Smooth muscle cell (in vitro differentiated cells): Measurements from ENCODE around the gene KIF7. TPM values are rescaled to one million over a fixed set of nuclear protein-coding genes. Genes with fewer than 3 reads are reported as not detected.
"Not testable (repeated sequence)": the region's sequence is repeated elsewhere in the genome, so short reads cannot be mapped to it uniquely, and the experiment has no call there.

Source experiments
- DNase-seq: peaks from one replicate; lab custom pipeline; 2025; ENCODE audit not compliant: unreplicated experiment; lab: John Stamatoyannopoulos, UW
- H2AFZ ChIP-seq: fragments of 200-600 bp; sonication (generic); 2 replicates; pipeline ENCODE4 v1.6.0; 2016; ENCODE audit warnings: antibody characterized with exemption, low read depth, mild to moderate bottlenecking
- H3F3A ChIP-seq: fragments of 200-600 bp; sonication (generic); 2 replicates; pipeline ENCODE4 v1.6.0; 2017; ENCODE audit warnings: antibody characterized with exemption, low read depth
- H3K27ac ChIP-seq: fragments of 200-600 bp; sonication (generic); 2 replicates; pipeline ENCODE4 v1.5.1; 2016; ENCODE audit warnings: low read depth, mild to moderate bottlenecking
- H3K27me3 ChIP-seq: fragments of 200-600 bp; sonication (generic); 2 replicates; pipeline ENCODE4 v1.6.1; 2016; ENCODE audit warnings: low read depth, mild to moderate bottlenecking
- H3K36me3 ChIP-seq: fragments of 200-600 bp; sonication (generic); 2 replicates; pipeline ENCODE4 v1.5.1; 2016; ENCODE audit warnings: low read depth
- H3K4me1 ChIP-seq: fragments of 200-600 bp; sonication (generic); 2 replicates; pipeline ENCODE4 v1.5.1; 2016; ENCODE audit warnings: low read depth
- H3K4me2 ChIP-seq: fragments of 200-600 bp; sonication (generic); 2 replicates; pipeline ENCODE4 v1.6.0; 2016; ENCODE audit warnings: mild to moderate bottlenecking
- H3K4me3 ChIP-seq: fragments of 200-600 bp; sonication (generic); 2 replicates; pipeline ENCODE4 v1.5.1; 2016; ENCODE audit warnings: mild to moderate bottlenecking
- H3K79me2 ChIP-seq: fragments of 200-600 bp; sonication (generic); 2 replicates; pipeline ENCODE4 v1.6.0; 2016; ENCODE audit warnings: low read depth, mild to moderate bottlenecking
- H3K9ac ChIP-seq: fragments of 200-600 bp; sonication (generic); 2 replicates; pipeline ENCODE4 v1.6.0; 2016; ENCODE audit warnings: low read depth
- H3K9me3 ChIP-seq: fragments of 200-600 bp; sonication (generic); replicated peaks from 2 replicates; pipeline ENCODE4 v1.5.1; 2016; ENCODE audit warnings: low read depth
- H4K20me1 ChIP-seq: fragments of 200-600 bp; sonication (generic); 2 replicates; pipeline ENCODE4 v1.6.0; 2016; ENCODE audit warnings: low read depth
- WGBS: methylation state at CpG from one replicate; pipeline ENCODE4 v1.1.7; 2016; ENCODE audit warnings: low lambda C conversion rate; 5-methylcytosine and 5-hydroxymethylcytosine counted together
- polyA plus RNA-seq: library from polyadenylated mRNA; unstranded; fragments of >200 nt; fragmentation: Nextera tagmentation; extraction: Ambion mirVana; gene quantifications from 2 replicates; pipeline ENCODE4 v1.2.1, GENCODE V29; 2016
- total RNA-seq: library from RNA; depleted of rRNA; stranded (reverse); fragments of >200 nt; gene quantifications from 2 replicates; pipeline ENCODE4 v1.2.3, GENCODE V29; 2014
- TF ChIP-seq, protein P1 (sequence below): fragments of 200-600 bp; sonication (generic); IDR thresholded peaks from 2 replicates; pipeline ENCODE4 v1.5.1; 2017; ENCODE audit warnings: borderline replicate concordance, mild to moderate bottlenecking, antibody characterized with exemption; ENCODE audit not compliant: insufficient read depth, poor library complexity, severe bottlenecking

The KIF7 gene
- total and polyA plus RNA-seq, 2 experiments from 2014 or later: 4.8 to 7.6 TPM

DNA sequence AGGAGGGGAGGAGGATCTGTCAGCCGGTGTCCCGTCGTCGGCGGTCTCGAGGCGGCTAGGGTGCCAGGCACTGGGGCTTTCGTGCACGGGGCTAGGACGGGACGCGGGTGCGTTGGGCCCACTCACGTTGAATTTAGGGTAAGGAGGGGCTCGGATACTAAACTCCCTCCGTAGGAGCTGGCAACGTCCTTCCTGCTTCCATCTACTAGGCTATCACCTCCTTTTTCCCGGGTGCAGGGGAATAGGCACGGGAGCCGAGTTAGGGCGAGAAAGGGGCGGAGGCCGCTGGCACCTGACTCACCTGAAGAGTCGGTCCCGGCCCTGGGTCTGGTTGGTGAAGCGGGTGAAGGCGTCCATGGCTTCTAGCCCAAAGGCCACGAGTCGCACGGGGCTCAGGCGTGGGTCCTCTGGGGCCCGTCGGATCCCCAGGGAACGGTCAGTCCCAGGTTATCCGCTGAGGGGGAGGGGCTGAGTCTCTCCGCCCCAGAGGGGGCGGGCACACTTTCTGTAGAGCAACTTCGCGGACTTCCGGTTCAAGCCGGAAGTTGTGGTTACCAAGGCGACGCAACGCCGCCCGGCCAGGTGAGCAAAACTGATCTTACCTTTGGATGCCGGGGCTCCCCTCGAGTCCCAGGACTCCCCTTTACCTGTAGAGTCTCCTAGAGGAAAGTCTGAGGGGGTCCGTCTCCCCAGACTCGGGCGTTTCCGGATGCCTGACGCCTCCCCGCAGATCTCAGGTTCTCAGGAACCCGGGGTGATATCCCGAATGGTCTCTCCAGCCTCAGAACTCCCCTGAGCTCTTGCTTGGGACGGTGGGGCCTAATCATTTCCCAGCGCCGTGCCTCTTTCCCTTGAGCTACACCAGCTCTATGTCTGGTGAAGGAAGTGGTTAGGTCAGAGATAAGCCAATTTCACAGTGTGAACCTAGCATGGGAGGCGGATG, 35.3 kb upstream of the KIF7 start, which contains the start of the genes PEX11A and WDR93:
Gene PEX11A (minus strand): TSS at position 479 of the 943 bp plus-strand sequence. CDS start 122 bp downstream, at position 357.
Gene WDR93 (plus strand): TSS at position 536 of the 943 bp plus-strand sequence. CDS start 10,936 bp downstream, outside the sequence.
- no peaks in the 10 kb centered on the region for H3K4me1 ChIP-seq
- H3K27ac ChIP-seq: no peak within 1 kb of the TSS
- H3K9me3 ChIP-seq: no peaks in the 10 kb centered on the region
- no peaks in the 10 kb centered on the region for H4K20me1 ChIP-seq
- TF ChIP-seq, protein P1, sequence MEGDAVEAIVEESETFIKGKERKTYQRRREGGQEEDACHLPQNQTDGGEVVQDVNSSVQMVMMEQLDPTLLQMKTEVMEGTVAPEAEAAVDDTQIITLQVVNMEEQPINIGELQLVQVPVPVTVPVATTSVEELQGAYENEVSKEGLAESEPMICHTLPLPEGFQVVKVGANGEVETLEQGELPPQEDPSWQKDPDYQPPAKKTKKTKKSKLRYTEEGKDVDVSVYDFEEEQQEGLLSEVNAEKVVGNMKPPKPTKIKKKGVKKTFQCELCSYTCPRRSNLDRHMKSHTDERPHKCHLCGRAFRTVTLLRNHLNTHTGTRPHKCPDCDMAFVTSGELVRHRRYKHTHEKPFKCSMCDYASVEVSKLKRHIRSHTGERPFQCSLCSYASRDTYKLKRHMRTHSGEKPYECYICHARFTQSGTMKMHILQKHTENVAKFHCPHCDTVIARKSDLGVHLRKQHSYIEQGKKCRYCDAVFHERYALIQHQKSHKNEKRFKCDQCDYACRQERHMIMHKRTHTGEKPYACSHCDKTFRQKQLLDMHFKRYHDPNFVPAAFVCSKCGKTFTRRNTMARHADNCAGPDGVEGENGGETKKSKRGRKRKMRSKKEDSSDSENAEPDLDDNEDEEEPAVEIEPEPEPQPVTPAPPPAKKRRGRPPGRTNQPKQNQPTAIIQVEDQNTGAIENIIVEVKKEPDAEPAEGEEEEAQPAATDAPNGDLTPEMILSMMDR: no peak
- H2AFZ ChIP-seq: peak within 1 kb of the TSS; percentile 100
- peak within 1 kb of the TSS; percentile 98 for H3K4me2 ChIP-seq
- H3K4me3 ChIP-seq: peak within 1 kb of the TSS; percentile 90
- H3K27me3 ChIP-seq: peaks cover 7% of the 10 kb centered on the region
- 6% methylated on average over 53 of the region's 60 CpGs for WGBS
- H3K79me2 ChIP-seq: no peaks in the 10 kb centered on the region
- no peaks in the 10 kb centered on the region for H3K36me3 ChIP-seq
- DNase-seq: peak; percentile 13
- H3K9ac ChIP-seq: peak within 1 kb of the TSS; percentile 68
- H3F3A ChIP-seq: no peaks in the 10 kb centered on the region

DNA sequence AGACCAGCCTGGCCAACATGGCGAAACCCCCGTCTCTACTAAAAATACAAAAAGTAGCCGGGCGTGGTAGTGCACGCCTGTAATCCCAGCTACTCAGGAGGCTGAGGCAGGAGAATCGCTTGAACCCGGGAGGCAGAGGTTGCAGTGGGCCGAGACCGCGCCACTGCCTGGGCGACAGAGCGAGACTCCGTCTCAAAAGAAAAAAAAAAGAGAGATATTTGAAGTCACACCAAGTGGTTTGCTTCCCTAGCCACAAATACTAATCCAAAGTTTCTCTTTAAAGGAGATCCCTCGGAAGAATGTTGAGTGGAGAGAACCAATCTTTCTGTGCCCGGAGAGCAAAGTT, 34.6 kb upstream of the KIF7 start:
- not testable (repeated sequence) for H3K4me1 ChIP-seq, H3K79me2 ChIP-seq, H3K27ac ChIP-seq, H3F3A ChIP-seq, H3K27me3 ChIP-seq, H4K20me1 ChIP-seq, H3K9me3 ChIP-seq, DNase-seq, H3K36me3 ChIP-seq
- Histone ChIP-seq H3K4me3 (peak overlapping the region; percentile 90), H3K9ac (peak overlapping the region; percentile 68), H2AFZ (peak overlapping the region; percentile 100), H3K4me2 (peak overlapping the region; percentile 98)
- WGBS: 63% methylated on average over 15 of the region's 15 CpGs

DNA sequence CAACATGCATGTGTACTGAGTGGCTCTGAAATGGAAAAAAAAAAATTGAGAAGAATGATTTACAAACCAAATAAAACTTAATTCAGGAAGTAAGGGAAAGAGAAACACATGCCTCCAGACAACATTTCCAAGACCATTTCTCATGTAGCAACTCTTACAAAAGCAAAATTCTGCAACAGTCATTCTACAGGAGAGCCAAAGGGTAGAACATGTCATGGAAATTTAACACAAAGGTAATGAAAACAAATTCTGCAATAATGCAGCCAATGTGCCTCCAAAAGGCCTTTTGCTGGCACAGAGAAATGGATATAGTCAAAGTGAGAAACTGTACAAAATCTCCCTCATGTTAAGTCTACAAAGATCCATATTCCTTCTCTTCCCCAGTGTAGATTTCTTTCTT, 31.3 kb upstream of the KIF7 start:
- Histone ChIP-seq H3K36me3 (no peaks in the 10 kb centered on the region), H3K27me3 (no peaks in the 10 kb centered on the region), H3F3A (no peaks in the 10 kb centered on the region), H2AFZ (no peak overlapping the region), H3K79me2 (no peaks in the 10 kb centered on the region), H4K20me1 (no peaks in the 10 kb centered on the region), H3K4me1 (no peaks in the 10 kb centered on the region), H3K4me3 (no peak overlapping the region), H3K27ac (no peak overlapping the region), H3K9me3 (no peaks in the 10 kb centered on the region), H3K9ac (no peak overlapping the region), H3K4me2 (no peak overlapping the region)
- TF ChIP-seq, protein P1: no peak
- DNase-seq: no peak

DNA sequence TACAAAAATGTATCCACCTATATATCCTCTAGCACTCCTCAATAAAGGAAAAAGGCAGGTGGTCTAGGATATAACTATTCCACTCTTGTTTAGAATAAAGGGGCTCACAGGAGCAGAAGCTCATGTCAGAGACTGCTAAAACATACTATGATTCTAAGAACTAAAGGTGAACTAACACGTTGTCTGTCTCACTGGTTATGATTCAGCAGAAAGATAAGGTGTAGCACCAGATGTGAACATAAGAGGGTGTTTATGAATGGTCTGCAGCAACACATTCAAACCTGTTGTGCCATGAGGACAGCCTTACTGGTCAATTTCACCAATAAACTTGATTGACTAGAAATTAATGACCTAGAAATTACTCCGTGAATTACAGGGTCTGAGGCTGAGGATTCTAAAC, 30.7 kb upstream of the KIF7 start:
- H3K4me2 ChIP-seq: no peak overlapping the region
- no peaks in the 10 kb centered on the region for H3K4me1 ChIP-seq
- no peak for DNase-seq
- H3K27ac ChIP-seq: no peak overlapping the region
- H3K36me3 ChIP-seq: no peaks in the 10 kb centered on the region
- TF ChIP-seq, protein P1: no peak
- no peak overlapping the region for H3K9ac ChIP-seq
- H2AFZ ChIP-seq: no peak overlapping the region
- H3F3A ChIP-seq: no peaks in the 10 kb centered on the region
- no peaks in the 10 kb centered on the region for H3K9me3 ChIP-seq
- no peaks in the 10 kb centered on the region for H4K20me1 ChIP-seq
- H3K27me3 ChIP-seq: no peaks in the 10 kb centered on the region
- no peaks in the 10 kb centered on the region for H3K79me2 ChIP-seq
- no peak overlapping the region for H3K4me3 ChIP-seq
- 87% methylated on average over 2 of the region's 2 CpGs for WGBS
